Measurements from ENCODE around the gene AXIN1.

The AXIN1 gene, protein sequence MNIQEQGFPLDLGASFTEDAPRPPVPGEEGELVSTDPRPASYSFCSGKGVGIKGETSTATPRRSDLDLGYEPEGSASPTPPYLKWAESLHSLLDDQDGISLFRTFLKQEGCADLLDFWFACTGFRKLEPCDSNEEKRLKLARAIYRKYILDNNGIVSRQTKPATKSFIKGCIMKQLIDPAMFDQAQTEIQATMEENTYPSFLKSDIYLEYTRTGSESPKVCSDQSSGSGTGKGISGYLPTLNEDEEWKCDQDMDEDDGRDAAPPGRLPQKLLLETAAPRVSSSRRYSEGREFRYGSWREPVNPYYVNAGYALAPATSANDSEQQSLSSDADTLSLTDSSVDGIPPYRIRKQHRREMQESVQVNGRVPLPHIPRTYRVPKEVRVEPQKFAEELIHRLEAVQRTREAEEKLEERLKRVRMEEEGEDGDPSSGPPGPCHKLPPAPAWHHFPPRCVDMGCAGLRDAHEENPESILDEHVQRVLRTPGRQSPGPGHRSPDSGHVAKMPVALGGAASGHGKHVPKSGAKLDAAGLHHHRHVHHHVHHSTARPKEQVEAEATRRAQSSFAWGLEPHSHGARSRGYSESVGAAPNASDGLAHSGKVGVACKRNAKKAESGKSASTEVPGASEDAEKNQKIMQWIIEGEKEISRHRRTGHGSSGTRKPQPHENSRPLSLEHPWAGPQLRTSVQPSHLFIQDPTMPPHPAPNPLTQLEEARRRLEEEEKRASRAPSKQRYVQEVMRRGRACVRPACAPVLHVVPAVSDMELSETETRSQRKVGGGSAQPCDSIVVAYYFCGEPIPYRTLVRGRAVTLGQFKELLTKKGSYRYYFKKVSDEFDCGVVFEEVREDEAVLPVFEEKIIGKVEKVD

DNA sequence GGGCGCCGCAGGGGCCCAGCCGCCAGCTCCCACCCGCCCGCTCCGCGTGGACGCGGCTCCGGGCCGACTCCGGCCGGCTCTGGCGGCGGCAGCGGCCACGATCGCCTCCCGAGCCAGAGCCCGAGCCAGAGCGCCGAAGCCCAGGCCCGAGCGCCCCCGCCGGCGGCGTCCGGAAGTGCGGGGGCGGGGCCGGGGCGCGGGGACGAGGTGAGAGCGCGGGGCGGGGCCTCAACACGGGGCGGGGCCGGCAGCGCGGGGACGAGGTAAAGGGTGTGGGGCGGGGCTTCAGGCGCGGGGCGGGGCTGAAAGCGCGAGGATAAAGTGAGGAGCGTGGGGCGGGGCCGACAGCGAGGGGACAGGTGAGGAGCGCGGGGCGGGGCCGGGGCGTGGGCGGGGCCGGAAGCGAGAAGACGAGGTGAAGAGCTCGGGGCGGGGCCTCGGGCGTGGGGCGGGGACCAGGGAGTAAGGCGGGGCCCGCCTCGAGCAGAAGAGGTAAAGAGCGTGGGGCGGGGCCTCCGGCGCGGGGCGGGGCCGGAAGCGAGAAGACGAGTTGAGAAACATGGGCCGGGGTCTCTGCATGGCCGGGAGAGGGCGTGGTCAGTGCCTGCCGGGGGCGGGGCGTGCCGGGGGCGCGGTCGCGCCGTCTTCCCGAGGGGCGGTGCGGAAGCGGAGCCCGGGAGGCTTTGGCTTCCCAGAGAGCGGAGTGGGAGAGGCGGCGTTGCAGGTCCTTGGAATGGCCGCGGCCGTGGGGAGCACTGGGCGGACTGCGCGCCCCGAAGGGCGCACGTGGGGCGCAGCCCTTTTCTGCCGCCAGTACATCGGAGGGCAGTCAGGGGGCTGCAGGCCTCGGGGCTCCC lies at the start of gene AXIN1:
Gene AXIN1 (minus strand): TSS at position 177 of the 857 bp plus-strand sequence. CDS start 5,698 bp downstream, outside the sequence.
- H3K9ac ChIP-seq (ENCODE audit: low read depth in 1 of 2, low read length in 2 of 2), result peak within 1 kb of the TSS; percentile 56 to 70

DNA sequence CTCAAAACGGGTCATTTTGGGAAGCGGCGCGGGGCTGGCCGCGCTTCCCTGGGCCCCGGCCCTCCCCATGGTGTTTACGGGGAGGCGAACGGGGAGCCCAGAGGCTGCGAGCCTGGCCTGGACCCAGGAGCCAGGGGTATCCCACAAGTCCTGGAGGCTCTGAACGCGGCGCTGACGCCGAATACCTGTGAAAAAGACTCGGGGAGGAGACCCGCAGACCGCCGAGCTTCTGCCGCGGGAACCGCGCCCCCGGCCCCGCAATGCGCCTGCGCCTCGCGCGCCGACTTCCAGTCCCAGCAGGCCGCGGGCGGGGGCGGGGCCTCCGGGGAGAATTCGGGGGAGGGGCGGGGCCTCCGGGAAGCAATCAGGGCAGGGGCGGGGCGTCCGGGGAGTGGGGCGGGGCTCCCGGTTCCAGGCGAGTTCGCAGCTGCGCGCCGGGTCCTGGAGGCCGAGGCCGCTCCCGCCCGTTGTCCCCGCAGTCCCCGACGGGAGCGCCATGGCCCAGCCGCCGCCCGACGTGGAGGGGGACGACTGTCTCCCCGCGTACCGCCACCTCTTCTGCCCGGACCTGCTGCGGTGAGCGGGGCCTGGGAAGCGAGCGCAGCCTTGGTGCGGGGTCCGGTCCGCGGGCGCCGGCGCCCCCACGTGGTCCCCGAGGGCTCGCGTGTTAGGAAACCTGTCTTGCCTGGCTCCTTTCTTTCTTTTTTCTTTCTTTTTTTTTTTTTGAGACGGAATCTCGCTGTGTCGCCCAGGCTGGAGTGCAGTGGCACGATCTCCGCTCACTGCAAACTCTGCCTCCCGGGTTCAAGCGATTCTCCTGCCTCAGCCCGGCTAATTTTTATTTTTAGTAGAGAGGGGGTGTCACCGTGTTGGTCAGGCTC lies 49.2 kb upstream of the AXIN1 start, which contains the start of gene DECR2:
Gene DECR2 (plus strand): TSS at position 418 of the 881 bp plus-strand sequence. CDS start 79 bp downstream, at position 497.
- no peaks in the 10 kb centered on the region for H3K27me3 ChIP-seq (ENCODE audit: control insufficient read depth in 1 of 2, insufficient read depth in 2 of 2, low read length in 2 of 2)

More for the DNA sequence above, at the start of gene AXIN1:
- H3K27ac ChIP-seq (ENCODE audit: low read depth, low read length), result no peak within 1 kb of the TSS
- peaks cover 0 to 10% of the 10 kb centered on the region in 2 donors for H3K36me3 ChIP-seq (ENCODE audit: control insufficient read depth in 1 of 2, insufficient read depth in 2 of 2, low read length in 2 of 2)
- H3K4me1 ChIP-seq (ENCODE audit: control insufficient read depth in 1 of 2, insufficient read depth in 2 of 2, low read length in 2 of 2), result peaks cover 0 to 13% of the 10 kb centered on the region in 2 donors
- H3K9me3 ChIP-seq (ENCODE audit: control insufficient read depth in 1 of 2, low read length in 2 of 2), result no peaks in the 10 kb centered on the region
- no peaks in the 10 kb centered on the region for H3K27me3 ChIP-seq (ENCODE audit: control insufficient read depth in 1 of 2, insufficient read depth in 2 of 2, low read length in 2 of 2)
- H3K4me3 ChIP-seq (ENCODE audit: low read depth in 1 of 2, low read length in 2 of 2), result peak within 1 kb of the TSS; percentile 69 to 71

DNA sequence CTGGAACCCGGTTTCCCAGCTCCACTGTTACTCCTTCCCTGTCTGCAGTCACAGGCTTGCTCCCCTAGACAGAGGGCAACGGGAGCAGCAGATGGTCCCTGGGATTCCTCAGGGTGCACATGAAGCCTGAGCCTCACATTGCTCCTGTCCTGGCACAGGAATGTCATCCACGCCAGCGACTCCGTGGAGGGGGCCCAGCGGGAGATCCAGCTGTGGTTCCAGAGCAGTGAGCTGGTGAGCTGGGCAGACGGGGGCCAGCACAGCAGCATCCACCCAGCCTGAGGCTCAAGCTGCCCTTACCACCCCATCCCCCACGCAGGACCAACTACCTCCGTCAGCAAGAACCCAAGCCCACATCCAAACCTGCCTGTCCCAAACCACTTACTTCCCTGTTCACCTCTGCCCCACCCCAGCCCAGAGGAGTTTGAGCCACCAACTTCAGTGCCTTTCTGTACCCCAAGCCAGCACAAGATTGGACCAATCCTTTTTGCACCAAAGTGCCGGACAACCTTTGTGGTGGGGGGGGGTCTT lies 47.6 kb upstream of the AXIN1 start:
- peak overlapping the region; percentile 32 for H3K27ac ChIP-seq (ENCODE audit: low read depth, low read length)
- H3K9ac ChIP-seq (ENCODE audit: low read depth in 1 of 2, low read length in 2 of 2), result peak overlapping the region; percentile 74 to 77

More for the DNA sequence above, 49.2 kb upstream of the AXIN1 start, which contains the start of gene DECR2:
- Histone ChIP-seq H3K27ac (ENCODE audit: low read depth, low read length) (peak within 1 kb of the TSS; percentile 86), H3K9ac (ENCODE audit: low read depth in 1 of 2, low read length in 2 of 2) (peak within 1 kb of the TSS; percentile 74 to 77), H3K4me3 (ENCODE audit: low read depth in 1 of 2, low read length in 2 of 2) (peak within 1 kb of the TSS; percentile 73 to 86), H3K4me1 (ENCODE audit: control insufficient read depth in 1 of 2, insufficient read depth in 2 of 2, low read length in 2 of 2) (peaks cover 17 to 25% of the 10 kb centered on the region in 2 donors), H3K9me3 (ENCODE audit: control insufficient read depth in 1 of 2, low read length in 2 of 2) (no peaks in the 10 kb centered on the region), H3K36me3 (ENCODE audit: control insufficient read depth in 1 of 2, insufficient read depth in 2 of 2, low read length in 2 of 2) (peaks cover 0 to 4% of the 10 kb centered on the region in 2 donors)

DNA sequence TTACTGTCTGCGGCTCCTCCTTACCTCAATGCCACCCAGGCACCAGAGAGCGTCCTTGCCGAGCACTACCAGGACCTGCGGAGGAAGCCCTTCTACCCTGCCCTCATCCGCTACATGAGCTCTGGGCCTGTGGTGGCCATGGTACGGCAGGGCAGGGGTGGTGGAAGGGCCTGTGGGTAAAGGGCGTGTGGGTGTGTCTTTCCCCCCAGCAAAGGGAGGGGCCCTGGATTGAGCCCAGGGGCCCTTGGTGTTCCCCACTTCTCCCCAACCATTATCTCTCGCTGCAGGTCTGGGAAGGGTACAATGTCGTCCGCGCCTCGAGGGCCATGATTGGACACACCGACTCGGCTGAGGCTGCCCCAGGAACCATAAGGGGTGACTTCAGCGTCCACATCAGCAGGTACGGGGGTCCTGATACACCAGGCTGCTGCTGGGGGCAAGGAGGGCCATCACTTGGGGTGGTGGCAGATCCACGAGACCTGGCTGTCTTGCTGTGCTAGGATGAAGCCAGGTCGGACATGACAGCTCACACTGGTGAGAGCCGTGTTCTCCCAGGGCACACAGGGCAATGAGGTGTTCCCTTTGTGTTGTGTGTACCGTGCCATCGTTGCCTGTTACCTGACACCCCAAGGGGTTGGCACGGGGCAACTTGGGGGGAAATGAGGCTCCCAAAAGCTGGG lies 47.0 kb upstream of the AXIN1 start:
- peaks cover 8 to 18% of the 10 kb centered on the region in 2 donors for H3K4me1 ChIP-seq (ENCODE audit: control insufficient read depth in 1 of 2, insufficient read depth in 2 of 2, low read length in 2 of 2)
- H3K4me3 ChIP-seq (ENCODE audit: low read depth in 1 of 2, low read length in 2 of 2), result no peak overlapping the region
- H3K27ac ChIP-seq (ENCODE audit: low read depth, low read length), result no peak overlapping the region
- H3K36me3 ChIP-seq (ENCODE audit: control insufficient read depth in 1 of 2, insufficient read depth in 2 of 2, low read length in 2 of 2), result peaks cover 0 to 4% of the 10 kb centered on the region in 2 donors
- H3K9me3 ChIP-seq (ENCODE audit: control insufficient read depth in 1 of 2, low read length in 2 of 2), result no peaks in the 10 kb centered on the region
- no peaks in the 10 kb centered on the region for H3K27me3 ChIP-seq (ENCODE audit: control insufficient read depth in 1 of 2, insufficient read depth in 2 of 2, low read length in 2 of 2)
- H3K9ac ChIP-seq (ENCODE audit: low read depth in 1 of 2, low read length in 2 of 2), result no peak overlapping the region

More for the DNA sequence above, 47.6 kb upstream of the AXIN1 start:
- peak overlapping the region; percentile 73 to 83 for H3K4me3 ChIP-seq (ENCODE audit: low read depth in 1 of 2, low read length in 2 of 2)
- H3K27me3 ChIP-seq (ENCODE audit: control insufficient read depth in 1 of 2, insufficient read depth in 2 of 2, low read length in 2 of 2), result no peaks in the 10 kb centered on the region
- peaks cover 0 to 4% of the 10 kb centered on the region in 2 donors for H3K36me3 ChIP-seq (ENCODE audit: control insufficient read depth in 1 of 2, insufficient read depth in 2 of 2, low read length in 2 of 2)
- H3K4me1 ChIP-seq (ENCODE audit: control insufficient read depth in 1 of 2, insufficient read depth in 2 of 2, low read length in 2 of 2), result peaks cover 11 to 22% of the 10 kb centered on the region in 2 donors
- no peaks in the 10 kb centered on the region for H3K9me3 ChIP-seq (ENCODE audit: control insufficient read depth in 1 of 2, low read length in 2 of 2)

DNA sequence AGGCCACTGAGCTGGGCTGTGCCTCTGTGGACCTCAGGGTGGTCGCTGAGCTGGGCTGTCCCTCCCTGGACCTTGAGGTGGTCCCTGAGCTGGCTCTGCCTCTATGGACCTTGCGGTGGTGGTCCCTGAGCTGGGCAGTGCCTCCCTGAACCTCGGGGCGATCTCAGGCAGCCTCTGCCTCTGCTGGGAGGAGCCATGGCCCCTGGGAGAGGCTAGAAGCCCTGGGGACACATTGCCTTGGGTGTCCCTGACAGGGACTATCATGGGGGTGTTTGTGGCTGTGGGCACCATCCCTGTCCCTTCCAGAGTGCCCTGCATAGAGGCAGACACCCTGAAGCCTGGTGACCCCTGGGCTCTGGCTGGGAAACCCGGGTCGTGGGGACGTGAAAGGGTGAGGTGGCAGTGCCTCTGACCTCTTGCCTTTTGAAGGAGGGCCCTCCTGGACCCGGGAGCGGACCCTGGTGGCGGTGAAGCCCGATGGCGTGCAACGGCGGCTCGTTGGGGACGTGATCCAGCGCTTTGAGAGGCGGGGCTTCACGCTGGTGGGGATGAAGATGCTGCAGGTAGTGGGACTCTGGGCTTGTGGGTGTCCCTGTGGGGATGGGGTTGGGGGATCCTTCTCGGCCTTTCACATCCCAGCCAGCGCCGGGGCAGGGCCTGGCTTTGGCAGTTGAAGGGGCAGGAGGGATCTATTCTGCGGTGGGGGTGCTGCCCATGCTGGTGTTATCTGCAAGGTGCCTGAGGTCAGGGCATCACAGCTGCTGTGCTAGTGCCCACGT lies 46.2 kb upstream of the AXIN1 start:
- H3K4me1 ChIP-seq (ENCODE audit: control insufficient read depth in 1 of 2, insufficient read depth in 2 of 2, low read length in 2 of 2), result peaks cover 8 to 18% of the 10 kb centered on the region in 2 donors
- H3K27me3 ChIP-seq (ENCODE audit: control insufficient read depth in 1 of 2, insufficient read depth in 2 of 2, low read length in 2 of 2), result no peaks in the 10 kb centered on the region
- peaks cover 0 to 4% of the 10 kb centered on the region in 2 donors for H3K36me3 ChIP-seq (ENCODE audit: control insufficient read depth in 1 of 2, insufficient read depth in 2 of 2, low read length in 2 of 2)
- no peak overlapping the region for H3K27ac ChIP-seq (ENCODE audit: low read depth, low read length)
- H3K9ac ChIP-seq (ENCODE audit: low read depth in 1 of 2, low read length in 2 of 2), result no peak overlapping the region
- H3K9me3 ChIP-seq (ENCODE audit: control insufficient read depth in 1 of 2, low read length in 2 of 2), result no peaks in the 10 kb centered on the region
- no peak overlapping the region for H3K4me3 ChIP-seq (ENCODE audit: low read depth in 1 of 2, low read length in 2 of 2)

DNA sequence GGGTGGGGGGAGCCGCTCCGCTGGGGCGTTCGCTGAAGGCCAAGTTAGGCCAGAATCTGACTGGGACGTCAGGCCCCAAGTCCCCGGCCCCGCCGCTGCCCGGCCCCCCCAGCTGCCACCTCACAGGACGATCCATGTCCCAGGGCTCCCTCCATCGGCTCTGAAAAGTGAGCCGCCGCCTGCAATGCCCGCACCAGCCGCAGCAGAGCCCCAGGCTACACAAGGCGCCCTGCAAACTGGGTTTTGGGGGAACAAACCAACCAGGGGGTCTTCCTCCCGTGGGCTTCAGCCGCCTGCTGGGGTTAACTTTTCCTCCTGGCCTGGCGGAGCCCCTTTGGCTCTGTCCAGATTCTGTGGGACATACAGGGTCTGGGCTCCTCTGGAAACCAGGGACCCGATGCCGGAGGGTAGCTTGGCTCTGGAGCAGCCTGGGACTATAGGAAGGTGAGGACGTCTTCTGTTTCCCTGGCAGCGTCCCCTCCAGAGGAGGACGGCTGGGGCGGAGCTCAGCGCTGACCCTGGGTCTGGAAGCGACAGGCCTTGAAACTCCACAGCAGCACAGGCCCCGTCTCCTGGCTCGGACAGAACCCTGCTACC lies 45.3 kb upstream of the AXIN1 start:
- Histone ChIP-seq H3K4me3 (ENCODE audit: low read depth in 1 of 2, low read length in 2 of 2) (no peak overlapping the region), H3K9ac (ENCODE audit: low read depth in 1 of 2, low read length in 2 of 2) (no peak overlapping the region), H3K36me3 (ENCODE audit: control insufficient read depth in 1 of 2, insufficient read depth in 2 of 2, low read length in 2 of 2) (peaks cover 0 to 4% of the 10 kb centered on the region in 2 donors), H3K27me3 (ENCODE audit: control insufficient read depth in 1 of 2, insufficient read depth in 2 of 2, low read length in 2 of 2) (no peaks in the 10 kb centered on the region), H3K4me1 (ENCODE audit: control insufficient read depth in 1 of 2, insufficient read depth in 2 of 2, low read length in 2 of 2) (peaks cover 8 to 18% of the 10 kb centered on the region in 2 donors), H3K9me3 (ENCODE audit: control insufficient read depth in 1 of 2, low read length in 2 of 2) (no peaks in the 10 kb centered on the region), H3K27ac (ENCODE audit: low read depth, low read length) (no peak overlapping the region)

DNA sequence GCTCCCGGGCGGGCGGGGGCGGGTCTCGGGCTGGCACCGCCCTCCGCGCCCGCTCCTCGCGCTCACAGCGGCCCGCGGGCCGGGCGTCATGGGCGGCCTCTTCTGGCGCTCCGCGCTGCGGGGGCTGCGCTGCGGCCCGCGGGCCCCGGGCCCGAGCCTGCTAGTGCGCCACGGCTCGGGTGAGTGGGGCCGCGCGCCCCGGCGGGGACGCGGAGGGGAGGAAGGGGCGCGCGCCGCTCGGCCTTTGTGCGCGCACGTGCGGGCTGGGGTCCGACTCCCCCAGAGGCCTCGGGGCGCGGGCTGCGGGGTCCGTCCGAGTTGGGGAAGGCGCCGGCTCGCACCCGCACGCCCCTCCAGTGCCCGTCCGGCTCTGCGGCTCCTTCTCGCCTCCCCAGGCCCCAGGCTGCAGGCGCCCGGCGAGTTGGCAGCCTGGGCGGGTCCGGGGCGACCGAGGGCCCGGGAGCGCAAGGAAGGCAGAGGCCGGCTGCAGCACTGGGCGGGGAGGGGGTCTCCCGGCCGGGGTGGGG lies 44.7 kb upstream of the AXIN1 start, which contains the start of gene NME4:
Gene NME4 (plus strand): TSS at position 65 of the 527 bp plus-strand sequence. CDS start 24 bp downstream, at position 89.
- Histone ChIP-seq H3K36me3 (ENCODE audit: control insufficient read depth in 1 of 2, insufficient read depth in 2 of 2, low read length in 2 of 2) (peaks cover 0 to 4% of the 10 kb centered on the region in 2 donors), H3K9me3 (ENCODE audit: control insufficient read depth in 1 of 2, low read length in 2 of 2) (no peaks in the 10 kb centered on the region), H3K27ac (ENCODE audit: low read depth, low read length) (no peak within 1 kb of the TSS), H3K9ac (ENCODE audit: low read depth in 1 of 2, low read length in 2 of 2) (no peak within 1 kb of the TSS), H3K4me1 (ENCODE audit: control insufficient read depth in 1 of 2, insufficient read depth in 2 of 2, low read length in 2 of 2) (peaks cover 8 to 18% of the 10 kb centered on the region in 2 donors), H3K4me3 (ENCODE audit: low read depth in 1 of 2, low read length in 2 of 2) (peak within 1 kb of the TSS; percentile 22 to 62), H3K27me3 (ENCODE audit: control insufficient read depth in 1 of 2, insufficient read depth in 2 of 2, low read length in 2 of 2) (no peaks in the 10 kb centered on the region)
